Fibroblast of lung (primary cell): ENCODE measurements around the gene PRDX3. TPM values are rescaled to one million over a fixed set of nuclear protein-coding genes. Genes with fewer than 3 reads are reported as not detected.

Experiments
- DNase-seq, 2 donors: peaks; one replicate each; pipeline versions ENCODE4 v3.0.0 to v3.0.0-alpha.2; 2010; ENCODE audit warnings: low read depth in 2 of 2
- H2AFZ ChIP-seq: 2 replicates; pipeline ENCODE4 v1.5.1; 2012; ENCODE audit warnings: low read length, control low read depth, inconsistent platforms
- H3K27ac ChIP-seq: 2 replicates; pipeline ENCODE4 v1.5.1; 2011; ENCODE audit warnings: low read length, control low read depth; ENCODE audit not compliant: insufficient read depth
- H3K27me3 ChIP-seq: 2 replicates; pipeline ENCODE4 v1.5.1; 2011; ENCODE audit warnings: mild to moderate bottlenecking, low read length; ENCODE audit not compliant: control insufficient read depth, insufficient read depth
- H3K36me3 ChIP-seq: 2 replicates; pipeline ENCODE4 v1.5.1; 2011; ENCODE audit warnings: low read length; ENCODE audit not compliant: control insufficient read depth, insufficient read depth
- H3K4me1 ChIP-seq: 2 replicates; pipeline ENCODE4 v1.5.1; 2011; ENCODE audit warnings: low read length; ENCODE audit not compliant: control insufficient read depth, insufficient read depth; ENCODE audit errors: extremely low read depth
- H3K4me2 ChIP-seq: 2 replicates; pipeline ENCODE4 v1.5.1; 2011; ENCODE audit warnings: low read length, control low read depth; ENCODE audit not compliant: insufficient read depth; ENCODE audit errors: extremely low read depth
- H3K4me3 ChIP-seq, 4 experiments: fragments of 200-600 bp in 1 of 4; sonication (generic) in 1 of 4; replicated peaks in 1 of 4; 2 replicates each; pipeline ENCODE4 v1.5.1; 2011 to 2016; ENCODE audit warnings: low read length in 4 of 4, low read depth in 3 of 4, mild to moderate bottlenecking in 3 of 4, control low read depth in 2 of 4, inconsistent platforms in 1 of 4, mixed read lengths in 1 of 4; ENCODE audit not compliant: insufficient read depth in 1 of 4; ENCODE audit errors: control extremely low read depth in 1 of 4
- H3K79me2 ChIP-seq: 2 replicates; pipeline ENCODE4 v1.5.1; 2012; ENCODE audit warnings: mild to moderate bottlenecking, low read length, inconsistent platforms; ENCODE audit not compliant: control insufficient read depth, insufficient read depth
- H3K9ac ChIP-seq: 2 replicates; pipeline ENCODE4 v1.5.1; 2011; ENCODE audit warnings: mild to moderate bottlenecking, low read length, control low read depth; ENCODE audit not compliant: insufficient read depth
- H3K9me3 ChIP-seq: 2 replicates; pipeline ENCODE4 v1.5.1; 2012; ENCODE audit warnings: low read depth, low read length; ENCODE audit not compliant: control insufficient read depth, insufficient read depth
- H4K20me1 ChIP-seq: 2 replicates; pipeline ENCODE4 v1.5.1; 2011; ENCODE audit warnings: low read length; ENCODE audit not compliant: control insufficient read depth, insufficient read depth; ENCODE audit errors: extremely low read depth
- EZH2 ChIP-seq: IDR thresholded peaks from 2 replicates; pipeline ENCODE4 v1.5.1; 2012; ENCODE audit warnings: low read length, control low read depth, mild to moderate bottlenecking; ENCODE audit errors: missing control alignments
- polyA plus RNA-seq, 2 donors: library from polyadenylated mRNA; depleted of rRNA in 1 of 2; stranded (reverse) in 1 of 2; unstranded in 1 of 2; fragments of >200 nt; gene quantifications; 2 replicates each; pipeline ENCODE4 v1.2.1, GENCODE V29; 2011 to 2012; ENCODE audit warnings: missing spikeins in 1 of 2
- total RNA-seq: library from RNA; depleted of rRNA; stranded (reverse); fragments of >200 nt; gene quantifications from 2 replicates; pipeline ENCODE4 v1.2.1, GENCODE V29; 2014
- TF ChIP-seq, protein P1 (sequence below), 2 donors: IDR thresholded peaks in 1 of 2; conservative IDR thresholded peaks in 1 of 2; 1 replicate in 1 of 2; 2 replicates in 1 of 2; pipeline ENCODE4 v1.5.1; 2011 to 2012; ENCODE audit warnings: low read length in 2 of 2, control low read depth in 1 of 2, inconsistent platforms in 1 of 2, low read depth in 1 of 2, mild to moderate bottlenecking in 1 of 2

Gene PRDX3
- total and polyA plus RNA-seq, 2 donors (not counting 1 experiment from before 2014, with no cell fraction given), result 287 to 303 TPM

DNA sequence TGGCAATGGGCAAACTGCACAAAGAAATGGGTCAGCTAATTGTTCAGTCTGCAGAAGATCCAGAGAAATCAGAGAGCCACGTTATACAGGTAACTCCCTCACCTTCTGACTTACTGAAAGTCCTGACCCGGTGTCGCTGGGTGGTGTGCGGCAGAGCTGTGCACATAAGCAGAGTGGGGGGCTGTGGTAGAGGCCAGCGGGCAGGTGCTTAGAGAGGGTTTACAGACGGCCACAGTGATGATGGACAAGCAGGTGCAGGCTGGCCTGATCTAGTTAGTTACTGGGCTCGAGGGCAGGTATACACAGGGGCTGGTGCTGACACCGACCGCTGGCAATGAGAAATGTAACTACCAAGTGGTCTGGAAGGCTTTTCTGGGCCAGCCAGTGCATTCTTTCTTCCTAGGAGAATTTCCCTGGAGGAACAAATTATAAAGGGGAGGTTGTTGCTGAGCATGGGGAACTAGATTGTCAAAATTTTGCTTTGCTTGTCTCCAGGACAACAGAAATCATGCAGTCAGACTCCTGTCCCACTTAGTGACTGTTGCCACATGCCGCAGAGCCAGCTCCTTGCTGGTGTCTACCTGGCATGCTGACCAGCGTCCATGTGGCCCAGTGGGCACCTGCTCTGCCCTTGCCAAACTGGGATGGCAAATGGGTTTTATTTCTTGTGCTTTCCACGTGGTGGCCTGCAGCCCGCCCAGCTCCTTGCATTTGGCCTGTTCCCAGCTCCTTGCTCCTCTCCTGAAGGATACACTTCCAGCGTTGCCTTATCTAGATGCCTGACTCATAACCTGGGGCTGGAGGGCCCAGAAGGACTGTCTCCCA, 45.9 kb downstream of the PRDX3 start:
- Histone ChIP-seq H3K27me3 (no peaks in the 10 kb centered on the region), H3K27ac (no peak overlapping the region), H2AFZ (no peak overlapping the region), H3K9ac (no peak overlapping the region), H3K4me1 (peaks cover 4% of the 10 kb centered on the region), H3K9me3 (no peaks in the 10 kb centered on the region), H3K4me2 (no peak overlapping the region), H3K4me3 (no peak overlapping the region), H3K79me2 (no peaks in the 10 kb centered on the region), H3K36me3 (peaks cover 6% of the 10 kb centered on the region), H4K20me1 (no peaks in the 10 kb centered on the region)
- no peak for DNase-seq
- TF ChIP-seq, protein P1, sequence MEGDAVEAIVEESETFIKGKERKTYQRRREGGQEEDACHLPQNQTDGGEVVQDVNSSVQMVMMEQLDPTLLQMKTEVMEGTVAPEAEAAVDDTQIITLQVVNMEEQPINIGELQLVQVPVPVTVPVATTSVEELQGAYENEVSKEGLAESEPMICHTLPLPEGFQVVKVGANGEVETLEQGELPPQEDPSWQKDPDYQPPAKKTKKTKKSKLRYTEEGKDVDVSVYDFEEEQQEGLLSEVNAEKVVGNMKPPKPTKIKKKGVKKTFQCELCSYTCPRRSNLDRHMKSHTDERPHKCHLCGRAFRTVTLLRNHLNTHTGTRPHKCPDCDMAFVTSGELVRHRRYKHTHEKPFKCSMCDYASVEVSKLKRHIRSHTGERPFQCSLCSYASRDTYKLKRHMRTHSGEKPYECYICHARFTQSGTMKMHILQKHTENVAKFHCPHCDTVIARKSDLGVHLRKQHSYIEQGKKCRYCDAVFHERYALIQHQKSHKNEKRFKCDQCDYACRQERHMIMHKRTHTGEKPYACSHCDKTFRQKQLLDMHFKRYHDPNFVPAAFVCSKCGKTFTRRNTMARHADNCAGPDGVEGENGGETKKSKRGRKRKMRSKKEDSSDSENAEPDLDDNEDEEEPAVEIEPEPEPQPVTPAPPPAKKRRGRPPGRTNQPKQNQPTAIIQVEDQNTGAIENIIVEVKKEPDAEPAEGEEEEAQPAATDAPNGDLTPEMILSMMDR (conservative IDR thresholded peaks at IDR 0.05 in 1 of 2, IDR thresholded peaks at IDR 0.05 in 1 of 2; ENCODE audit: low read depth in 1 of 2, low read length in 2 of 2), result no peak

- Histone ChIP-seq H2AFZ (peak overlapping the region; percentile 41), H3K9me3 (no peaks in the 10 kb centered on the region), H3K4me1 (peaks cover 4% of the 10 kb centered on the region), H3K27me3 (no peaks in the 10 kb centered on the region), H4K20me1 (no peaks in the 10 kb centered on the region), H3K79me2 (no peaks in the 10 kb centered on the region), H3K4me2 (peak overlapping the region; percentile 64), H3K27ac (peak overlapping the region; percentile 5), H3K36me3 (peaks cover 6% of the 10 kb centered on the region), H3K9ac (no peak overlapping the region), H3K4me3 (peak overlapping the region in 2 of 4 experiments; percentile 29 to 45)
- DNase-seq, result peak in 1 of 2 donors; percentile 71
- TF ChIP-seq EZH2, result no peak
- TF ChIP-seq, protein P1 (conservative IDR thresholded peaks at IDR 0.05 in 1 of 2, IDR thresholded peaks at IDR 0.05 in 1 of 2; ENCODE audit: low read depth in 1 of 2, low read length in 2 of 2), result no peak
Observed at GRCh38 chr10:119131512-119132240, 46.9 kb downstream of the PRDX3 start.

DNA sequence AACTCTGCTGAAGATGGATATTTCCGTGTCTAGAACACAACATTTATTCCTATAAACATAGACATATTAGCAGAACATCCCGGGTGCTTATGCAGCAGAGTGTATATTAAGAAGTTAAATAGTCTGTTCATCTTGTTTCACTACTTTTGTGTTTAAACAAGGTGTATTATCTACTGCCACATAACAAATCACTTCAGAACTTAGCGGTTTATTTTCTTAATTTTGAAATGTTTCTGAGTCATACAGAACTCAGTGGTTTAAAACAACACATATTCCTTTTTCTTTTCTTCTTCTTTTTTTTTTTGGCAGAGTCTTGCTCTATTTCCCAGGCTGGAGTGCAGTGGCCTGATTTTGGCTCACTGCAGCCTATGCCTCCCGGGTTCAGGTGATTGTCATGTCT, 48.9 kb downstream of the PRDX3 start:
- H3K4me2 ChIP-seq, result no peak overlapping the region
- peaks cover 6% of the 10 kb centered on the region for H3K36me3 ChIP-seq
- no peaks in the 10 kb centered on the region for H3K27me3 ChIP-seq
- no peaks in the 10 kb centered on the region for H3K9me3 ChIP-seq
- peak in 1 of 2 donors; percentile 35 for DNase-seq
- no peak for TF ChIP-seq EZH2
- TF ChIP-seq, protein P1 (conservative IDR thresholded peaks at IDR 0.05 in 1 of 2, IDR thresholded peaks at IDR 0.05 in 1 of 2; ENCODE audit: low read depth in 1 of 2, low read length in 2 of 2), result no peak
- H2AFZ ChIP-seq, result no peak overlapping the region
- no peak overlapping the region for H3K27ac ChIP-seq
- H3K4me1 ChIP-seq, result no peaks in the 10 kb centered on the region
- no peak overlapping the region for H3K4me3 ChIP-seq
- H3K79me2 ChIP-seq, result no peaks in the 10 kb centered on the region
- H4K20me1 ChIP-seq, result no peaks in the 10 kb centered on the region
- no peak overlapping the region for H3K9ac ChIP-seq
